A673 (cell line): ENCODE data around the gene SLC15A1. TPM values are rescaled to one million over a fixed set of nuclear protein-coding genes. Genes with fewer than 3 reads are reported as not detected.

Experiments used
- BruUV-seq: library from RNA; stranded (reverse); fragments of 400-500 nt; replicated peaks from 2 replicates; lab custom pipeline; 2021; lab: Mats Ljungman, UMichigan
- CTCF ChIA-PET: fragments of 300-600 bp; sonication (Branson Sonifier 250); formaldehyde crosslinking; loops from one replicate; lab custom pipeline; 2022; ENCODE audit warnings: antibody characterized with exemption; lab: Charles Lee
- POLR2A ChIA-PET: fragments of 300-600 bp; sonication (Branson Sonifier 250); formaldehyde crosslinking; loops from one replicate; lab custom pipeline; 2022; ENCODE audit warnings: antibody characterized with exemption; ENCODE audit not compliant: low non-redundant PET; lab: Charles Lee
- DNase-seq: peaks from one replicate; pipeline ENCODE4 v3.0.0-alpha.2; 2015; ENCODE audit warnings: low spot score
- H3K27ac ChIP-seq: fragments of 200-600 bp; sonication (generic); 2 replicates; pipeline ENCODE4 v1.5.1; 2016; ENCODE audit warnings: mixed run types, low read depth, mild to moderate bottlenecking, mixed read lengths, antibody characterized with exemption, low read length; ENCODE audit not compliant: poor library complexity, severe bottlenecking
- H3K27me3 ChIP-seq: fragments of 200-600 bp; sonication (generic); replicated peaks from 2 replicates; pipeline ENCODE4 v1.6.1; 2017; ENCODE audit warnings: mixed run types, low read depth, mild to moderate bottlenecking, mixed read lengths, antibody characterized with exemption, low read length; ENCODE audit not compliant: insufficient read depth, poor library complexity
- H3K36me3 ChIP-seq: fragments of 200-600 bp; sonication (generic); 2 replicates; pipeline ENCODE4 v1.6.1; 2016; ENCODE audit warnings: mixed run types, mild to moderate bottlenecking, mixed read lengths, antibody characterized with exemption, low read length; ENCODE audit not compliant: insufficient read depth, poor library complexity, severe bottlenecking
- H3K4me1 ChIP-seq: fragments of 200-600 bp; sonication (generic); 2 replicates; pipeline ENCODE4 v1.6.1; 2017; ENCODE audit warnings: mixed run types, mild to moderate bottlenecking, mixed read lengths, antibody characterized with exemption, low read length; ENCODE audit not compliant: insufficient read depth, poor library complexity, severe bottlenecking
- H3K4me3 ChIP-seq: fragments of 200-600 bp; sonication (generic); 2 replicates; pipeline ENCODE4 v1.5.1; 2016; ENCODE audit warnings: low read depth, mixed run types, mild to moderate bottlenecking, mixed read lengths, low read length; ENCODE audit not compliant: poor library complexity, severe bottlenecking
- H3K9me3 ChIP-seq: fragments of 200-600 bp; sonication (generic); 2 replicates; pipeline ENCODE4 v1.6.1; 2016; ENCODE audit warnings: mixed run types, low read depth, mild to moderate bottlenecking, mixed read lengths, antibody characterized with exemption, low read length; ENCODE audit not compliant: poor library complexity, severe bottlenecking
- EZH2 ChIP-seq: fragments of 200-600 bp; sonication (generic); IDR thresholded peaks from 2 replicates; pipeline ENCODE4 v1.6.1; 2017; ENCODE audit warnings: borderline replicate concordance, low read depth, mild to moderate bottlenecking, mixed read lengths, antibody characterized with exemption, low read length; ENCODE audit not compliant: poor library complexity, severe bottlenecking
- intact Hi-C: fragments of 100-400 bp; cut with micrococcal nuclease; formaldehyde crosslinking; loops from one replicate; pipeline ENCODE4 v1.10.0; 2022; ENCODE audit not compliant: unreplicated experiment
- total RNA-seq: library from RNA; stranded (reverse); gene quantifications from 2 replicates; pipeline ENCODE4 v1.2.3, GENCODE V29; 2021
- TF ChIP-seq, protein P1 (sequence below): fragments of 300-800, 200-600 bp; sonication (generic); conservative IDR thresholded peaks from 2 replicates; pipeline ENCODE4 v1.5.1; 2017; ENCODE audit warnings: low read depth, mild to moderate bottlenecking, antibody characterized with exemption, low read length, moderate library complexity, mixed read lengths

Gene SLC15A1
- total RNA-seq, 1 experiment from 2014 or later, result not detected

GRCh38 chr13:98691360-98691759 is 61.1 kb downstream of the SLC15A1 start:
- Histone ChIP-seq H3K4me1 (no peaks in the 10 kb centered on the region), H3K36me3 (no peaks in the 10 kb centered on the region), H3K4me3 (no peak overlapping the region), H3K9me3 (no peaks in the 10 kb centered on the region), H3K27me3 (no peaks in the 10 kb centered on the region), H3K27ac (no peak overlapping the region)
- POLR2A ChIA-PET, result interaction anchor here (0.6 kb wide), 1 partner anchor 120 kb away, joined by 5 read pairs; no protein-coding TSS in a partner anchor
- intact Hi-C loops, result no loop called here
- CTCF ChIA-PET, result interaction anchor here (0.6 kb wide), 1 partner anchor 658 kb away, joined by 4 read pairs; no protein-coding TSS in a partner anchor
- no peak for DNase-seq
- no TSS peak for BruUV-seq
- TF ChIP-seq, protein P1, sequence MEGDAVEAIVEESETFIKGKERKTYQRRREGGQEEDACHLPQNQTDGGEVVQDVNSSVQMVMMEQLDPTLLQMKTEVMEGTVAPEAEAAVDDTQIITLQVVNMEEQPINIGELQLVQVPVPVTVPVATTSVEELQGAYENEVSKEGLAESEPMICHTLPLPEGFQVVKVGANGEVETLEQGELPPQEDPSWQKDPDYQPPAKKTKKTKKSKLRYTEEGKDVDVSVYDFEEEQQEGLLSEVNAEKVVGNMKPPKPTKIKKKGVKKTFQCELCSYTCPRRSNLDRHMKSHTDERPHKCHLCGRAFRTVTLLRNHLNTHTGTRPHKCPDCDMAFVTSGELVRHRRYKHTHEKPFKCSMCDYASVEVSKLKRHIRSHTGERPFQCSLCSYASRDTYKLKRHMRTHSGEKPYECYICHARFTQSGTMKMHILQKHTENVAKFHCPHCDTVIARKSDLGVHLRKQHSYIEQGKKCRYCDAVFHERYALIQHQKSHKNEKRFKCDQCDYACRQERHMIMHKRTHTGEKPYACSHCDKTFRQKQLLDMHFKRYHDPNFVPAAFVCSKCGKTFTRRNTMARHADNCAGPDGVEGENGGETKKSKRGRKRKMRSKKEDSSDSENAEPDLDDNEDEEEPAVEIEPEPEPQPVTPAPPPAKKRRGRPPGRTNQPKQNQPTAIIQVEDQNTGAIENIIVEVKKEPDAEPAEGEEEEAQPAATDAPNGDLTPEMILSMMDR, result no peak
- TF ChIP-seq EZH2, result no peak

- Histone ChIP-seq H3K36me3 (no peaks in the 10 kb centered on the region), H3K4me3 (no peak overlapping the region), H3K4me1 (no peaks in the 10 kb centered on the region), H3K27me3 (no peaks in the 10 kb centered on the region), H3K27ac (no peak overlapping the region), H3K9me3 (no peaks in the 10 kb centered on the region)
- ChIA-PET POLR2A (interaction anchor here (0.6 kb wide), 1 partner anchor 11 kb away, joined by 5 read pairs; no protein-coding TSS in a partner anchor), CTCF (no interaction called here)
- TF ChIP-seq EZH2, result no peak
- TF ChIP-seq, protein P1, result no peak
- BruUV-seq, result no TSS peak
- DNase-seq, result no peak
- intact Hi-C loops, result no loop called here
Measured at GRCh38 chr13:98690348-98691022, 62.0 kb downstream of the SLC15A1 start.

- intact Hi-C loops, result no loop called here
- ChIA-PET CTCF (no interaction called here), POLR2A (no interaction called here)
- Histone ChIP-seq H3K27ac (no peak overlapping the region), H3K4me1 (no peaks in the 10 kb centered on the region), H3K9me3 (no peaks in the 10 kb centered on the region), H3K4me3 (no peak overlapping the region), H3K27me3 (no peaks in the 10 kb centered on the region), H3K36me3 (no peaks in the 10 kb centered on the region)
- no TSS peak for BruUV-seq
- TF ChIP-seq, protein P1, result no peak
- TF ChIP-seq EZH2, result no peak
- DNase-seq, result no peak
Measured at GRCh38 chr13:98689347-98689968, 63.0 kb downstream of the SLC15A1 start.
